DND-41 (cell line): ENCODE measurements around the gene ZMYM1.

Source experiments
- ATAC-seq: fragments of 200-7000 bp; cut with Tn5 transposase; 3 replicates; pipeline ENCODE4 v1.9.1; 2021; ENCODE audit warnings: low read depth; ENCODE audit not compliant: insufficient read depth
- DNase-seq: peaks from one replicate; pipeline ENCODE4 v3.0.0-alpha.2; 2020
- H2AFZ ChIP-seq: 2 replicates; pipeline ENCODE4 v1.6.0; 2012; ENCODE audit warnings: low read depth, low read length
- H3K27ac ChIP-seq: 2 replicates; pipeline ENCODE4 v1.5.1; 2012; ENCODE audit warnings: low read length, inconsistent platforms
- H3K27me3 ChIP-seq: fragments of 200-600 bp; sonication (generic); 2 replicates; pipeline ENCODE4 v1.6.0; 2012; ENCODE audit warnings: low read length, mild to moderate bottlenecking, inconsistent platforms; ENCODE audit not compliant: insufficient read depth, poor library complexity
- H3K36me3 ChIP-seq: 2 replicates; pipeline ENCODE4 v1.5.1; 2012; ENCODE audit warnings: low read length, inconsistent platforms; ENCODE audit not compliant: insufficient read depth
- H3K4me1 ChIP-seq: 2 replicates; pipeline ENCODE4 v1.5.1; 2012; ENCODE audit warnings: mild to moderate bottlenecking, low read length; ENCODE audit not compliant: insufficient read depth
- H3K4me2 ChIP-seq: 2 replicates; pipeline ENCODE4 v1.6.0; 2012; ENCODE audit warnings: mild to moderate bottlenecking, moderate library complexity, low read length, inconsistent platforms; ENCODE audit not compliant: insufficient read depth
- H3K4me3 ChIP-seq, 2 experiments: fragments of 200-600 bp in 1 of 2; shearing (Covaris generic) in 1 of 2; 2 replicates each; pipeline ENCODE4 v1.5.1; 2012 to 2016; ENCODE audit warnings: inconsistent platforms in 2 of 2, low read length in 2 of 2, mild to moderate bottlenecking in 2 of 2, low read depth in 1 of 2, moderate library complexity in 1 of 2
- H3K79me2 ChIP-seq: 2 replicates; pipeline ENCODE4 v1.6.0; 2012; ENCODE audit warnings: low read length, inconsistent platforms; ENCODE audit not compliant: insufficient read depth
- H3K9ac ChIP-seq: 2 replicates; pipeline ENCODE4 v1.6.0; 2012; ENCODE audit warnings: low read depth, mild to moderate bottlenecking, inconsistent platforms, low read length, moderate library complexity
- H3K9me3 ChIP-seq: 2 replicates; pipeline ENCODE4 v1.5.1; 2012; ENCODE audit warnings: low read length, moderate library complexity, mild to moderate bottlenecking, inconsistent platforms; ENCODE audit not compliant: insufficient read depth, severe bottlenecking
- H4K20me1 ChIP-seq: 2 replicates; pipeline ENCODE4 v1.6.0; 2012; ENCODE audit warnings: low read length; ENCODE audit not compliant: insufficient read depth
- CTCF ChIP-seq: IDR thresholded peaks from 2 replicates; pipeline ENCODE4 v1.5.1; 2012; ENCODE audit warnings: borderline replicate concordance, low read length, moderate library complexity, mild to moderate bottlenecking; ENCODE audit not compliant: poor library complexity, severe bottlenecking; ENCODE audit errors: extremely low read depth
- EZH2 ChIP-seq: IDR thresholded peaks from 3 replicates; pipeline ENCODE4 v1.6.1; 2012; ENCODE audit warnings: borderline replicate concordance, low read depth, mild to moderate bottlenecking, moderate library complexity, low read length, inconsistent platforms; ENCODE audit not compliant: severe bottlenecking

Gene ZMYM1

GRCh38 chr1:35111106-35111505 lies 31.9 kb downstream of the ZMYM1 start:
- no peak for ATAC-seq
- Histone ChIP-seq H3K36me3 (peaks cover 30% of the 10 kb centered on the region), H3K9me3 (no peaks in the 10 kb centered on the region), H3K4me1 (no peaks in the 10 kb centered on the region), H3K4me2 (no peak overlapping the region), H3K79me2 (no peaks in the 10 kb centered on the region), H2AFZ (no peak overlapping the region), H3K4me3 (no peak overlapping the region), H3K9ac (no peak overlapping the region), H4K20me1 (no peaks in the 10 kb centered on the region), H3K27me3 (no peaks in the 10 kb centered on the region), H3K27ac (no peak overlapping the region)
- no peak for DNase-seq
- no peak for TF ChIP-seq CTCF
- TF ChIP-seq EZH2: no peak

DNA sequence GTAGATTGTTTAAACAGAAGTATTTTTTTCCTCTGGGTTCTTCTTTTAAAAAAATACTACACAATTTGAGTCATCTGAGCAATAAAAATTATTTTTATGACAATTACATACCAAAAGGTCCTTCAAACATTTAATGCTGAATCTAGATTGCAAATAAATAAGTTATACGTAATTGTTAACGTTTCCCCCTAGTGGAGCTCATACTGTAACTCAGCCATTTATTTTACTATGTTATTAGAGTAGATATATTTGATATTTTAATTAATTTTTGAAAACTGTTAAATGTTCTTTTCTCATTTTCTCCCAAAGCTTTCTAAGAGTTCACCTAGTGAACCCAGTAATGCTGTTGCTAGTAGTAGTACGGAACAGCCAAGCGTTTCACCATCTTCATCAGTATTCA lies 33.5 kb downstream of the ZMYM1 start:
- peaks cover 26% of the 10 kb centered on the region; the same call in 1 of the 2 replicates for H3K36me3 ChIP-seq

DNA sequence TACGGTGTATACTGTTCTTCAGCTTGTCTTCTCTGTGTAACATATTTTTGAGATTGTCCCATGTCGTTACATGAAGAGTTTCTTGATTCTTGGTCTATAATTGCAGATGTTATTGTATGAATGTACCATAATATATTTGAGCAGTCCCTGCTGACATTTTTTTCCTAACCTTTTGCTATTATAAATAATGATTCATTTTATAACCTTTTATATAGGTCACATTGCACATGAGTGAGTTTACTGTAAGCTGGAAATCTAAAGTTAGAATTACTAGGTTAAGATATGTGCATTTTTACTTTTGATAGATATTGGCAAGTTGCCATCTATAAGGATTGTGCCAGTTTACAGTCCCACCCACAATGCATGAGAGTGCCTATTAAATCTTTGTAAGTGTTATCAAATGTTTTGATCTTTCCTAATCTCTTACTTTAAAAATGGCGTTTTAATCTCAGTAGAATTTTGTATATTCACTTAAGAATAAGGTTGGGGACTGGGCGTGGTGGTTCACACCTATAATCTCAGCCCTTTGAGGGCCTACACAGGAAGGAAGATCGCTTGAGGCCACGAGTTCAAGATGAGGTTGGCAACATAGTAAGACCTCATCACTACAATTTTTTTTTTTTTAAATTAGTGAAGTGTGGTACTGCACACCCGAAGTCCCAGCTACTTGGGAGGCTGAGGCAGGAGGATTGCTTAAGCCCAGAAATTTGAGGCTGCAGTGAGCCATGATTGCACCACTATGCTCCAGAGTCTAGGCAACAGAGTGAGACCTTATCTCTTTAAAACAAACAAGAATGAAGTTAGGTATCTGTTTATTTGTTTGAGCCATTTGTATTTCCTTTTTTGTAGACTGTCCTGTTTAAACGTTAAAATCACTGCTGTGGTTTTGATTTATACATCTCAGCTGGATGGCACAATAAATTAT lies 36.5 kb downstream of the ZMYM1 start:
- H3K27ac ChIP-seq: no peak overlapping the region
- DNase-seq (no peak), ATAC-seq (no peak)
- peaks cover 23% of the 10 kb centered on the region; the same call in 1 of the 2 replicates for H3K36me3 ChIP-seq
- H3K9ac ChIP-seq: no peak overlapping the region
- H3K79me2 ChIP-seq: no peaks in the 10 kb centered on the region
- TF ChIP-seq CTCF: no peak
- H3K9me3 ChIP-seq: no peaks in the 10 kb centered on the region
- no peaks in the 10 kb centered on the region for H3K27me3 ChIP-seq
- H3K4me2 ChIP-seq: no peak overlapping the region
- no peak overlapping the region for H3K4me3 ChIP-seq
- H3K4me1 ChIP-seq: no peaks in the 10 kb centered on the region
- H4K20me1 ChIP-seq: no peaks in the 10 kb centered on the region
- no peak overlapping the region for H2AFZ ChIP-seq

More for the DNA sequence above, 33.5 kb downstream of the ZMYM1 start:
- ATAC-seq (no peak), DNase-seq (no peak)
- Histone ChIP-seq H3K4me3 (no peak overlapping the region), H3K27ac (no peak overlapping the region), H2AFZ (no peak overlapping the region), H3K27me3 (no peaks in the 10 kb centered on the region), H3K9ac (no peak overlapping the region), H4K20me1 (no peaks in the 10 kb centered on the region), H3K4me2 (no peak overlapping the region), H3K4me1 (no peaks in the 10 kb centered on the region), H3K9me3 (no peaks in the 10 kb centered on the region), H3K79me2 (no peaks in the 10 kb centered on the region)
- TF ChIP-seq CTCF: peak; percentile 29
- no peak for TF ChIP-seq EZH2
